Measurements from ENCODE around the gene CP. TPM values are rescaled to one million over a fixed set of nuclear protein-coding genes. Genes with fewer than 3 reads are reported as not detected.

CP gene
- total RNA-seq, 1 experiment from 2014 or later: 1.5 TPM

DNA sequence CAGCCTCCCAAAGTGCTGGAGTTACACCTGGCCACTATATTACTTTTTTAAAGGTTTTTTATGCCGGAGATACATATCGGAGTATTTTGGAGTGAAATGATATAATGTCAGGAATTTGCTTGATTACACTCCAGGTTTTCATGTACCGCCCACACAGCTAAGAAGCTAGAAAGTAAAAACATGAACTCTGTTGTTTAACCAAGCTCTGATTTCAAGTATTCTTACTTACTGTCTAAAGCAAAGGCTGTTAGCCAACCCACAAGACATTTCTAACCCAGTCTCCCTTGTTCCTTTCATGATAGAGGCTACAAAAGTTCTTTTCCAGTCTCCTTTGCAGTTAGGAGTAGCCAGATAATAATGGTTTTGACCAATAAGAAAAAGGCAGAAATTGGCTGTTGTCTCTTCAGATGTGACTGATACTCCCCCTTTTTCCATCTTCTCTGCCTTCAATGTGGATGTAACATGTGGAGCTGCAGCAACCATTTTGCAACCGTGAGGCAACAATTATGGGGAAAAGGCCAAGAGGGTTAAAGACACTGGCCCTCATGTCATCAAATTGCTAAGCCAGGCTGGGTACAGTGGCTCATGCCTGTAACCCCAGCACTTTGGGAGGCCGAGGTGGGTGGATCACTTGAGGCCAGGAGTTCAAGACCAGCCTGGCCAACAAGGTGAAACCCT is 6.1 kb upstream of the CP start:
- Mint-ChIP-seq H3K9me3 (peaks cover 10% of the 10 kb centered on the region), H3K27ac (no peak overlapping the region), H3K4me1 (peaks cover 29% of the 10 kb centered on the region), H3K4me3 (no peak overlapping the region), H3K36me3 (no peaks in the 10 kb centered on the region), H3K27me3 (ENCODE audit: low read depth) (no peaks in the 10 kb centered on the region)
- POLR2A ChIA-PET: no interaction called here
- ATAC-seq (no peak), DNase-seq (ENCODE audit: low spot score) (no peak)
- CTCF ChIA-PET: no interaction called here
- TF ChIP-seq ZNF416 (CRISPR knock-in tag; IDR thresholded peaks at IDR 0.05): no peak
- no peak for TF ChIP-seq RELA (CRISPR knock-in tag; IDR thresholded peaks at IDR 0.05; ENCODE audit: borderline replicate concordance)
- no peak for TF ChIP-seq ZNF671 (CRISPR knock-in tag; IDR thresholded peaks at IDR 0.05)
- TF ChIP-seq ESRRA (CRISPR knock-in tag; IDR thresholded peaks at IDR 0.05; ENCODE audit: borderline replicate concordance): no peak
- TF ChIP-seq, protein P1, sequence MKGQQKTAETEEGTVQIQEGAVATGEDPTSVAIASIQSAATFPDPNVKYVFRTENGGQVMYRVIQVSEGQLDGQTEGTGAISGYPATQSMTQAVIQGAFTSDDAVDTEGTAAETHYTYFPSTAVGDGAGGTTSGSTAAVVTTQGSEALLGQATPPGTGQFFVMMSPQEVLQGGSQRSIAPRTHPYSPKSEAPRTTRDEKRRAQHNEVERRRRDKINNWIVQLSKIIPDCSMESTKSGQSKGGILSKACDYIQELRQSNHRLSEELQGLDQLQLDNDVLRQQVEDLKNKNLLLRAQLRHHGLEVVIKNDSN (CRISPR knock-in tag; IDR thresholded peaks at IDR 0.05): no peak
- no peak for TF ChIP-seq TEAD1 (CRISPR knock-in tag; IDR thresholded peaks at IDR 0.05)
- TF ChIP-seq, protein P2, sequence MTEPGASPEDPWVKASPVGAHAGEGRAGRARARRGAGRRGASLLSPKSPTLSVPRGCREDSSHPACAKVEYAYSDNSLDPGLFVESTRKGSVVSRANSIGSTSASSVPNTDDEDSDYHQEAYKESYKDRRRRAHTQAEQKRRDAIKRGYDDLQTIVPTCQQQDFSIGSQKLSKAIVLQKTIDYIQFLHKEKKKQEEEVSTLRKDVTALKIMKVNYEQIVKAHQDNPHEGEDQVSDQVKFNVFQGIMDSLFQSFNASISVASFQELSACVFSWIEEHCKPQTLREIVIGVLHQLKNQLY (CRISPR knock-in tag; IDR thresholded peaks at IDR 0.05): no peak
- TF ChIP-seq, protein P3, sequence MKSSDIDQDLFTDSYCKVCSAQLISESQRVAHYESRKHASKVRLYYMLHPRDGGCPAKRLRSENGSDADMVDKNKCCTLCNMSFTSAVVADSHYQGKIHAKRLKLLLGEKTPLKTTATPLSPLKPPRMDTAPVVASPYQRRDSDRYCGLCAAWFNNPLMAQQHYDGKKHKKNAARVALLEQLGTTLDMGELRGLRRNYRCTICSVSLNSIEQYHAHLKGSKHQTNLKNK (CRISPR knock-in tag; IDR thresholded peaks at IDR 0.05): no peak
- TF ChIP-seq ZNF138 (CRISPR knock-in tag; conservative IDR thresholded peaks at IDR 0.05): no peak
- no peak for TF ChIP-seq TEAD4 (CRISPR knock-in tag; IDR thresholded peaks at IDR 0.05)
- TF ChIP-seq, protein P4, sequence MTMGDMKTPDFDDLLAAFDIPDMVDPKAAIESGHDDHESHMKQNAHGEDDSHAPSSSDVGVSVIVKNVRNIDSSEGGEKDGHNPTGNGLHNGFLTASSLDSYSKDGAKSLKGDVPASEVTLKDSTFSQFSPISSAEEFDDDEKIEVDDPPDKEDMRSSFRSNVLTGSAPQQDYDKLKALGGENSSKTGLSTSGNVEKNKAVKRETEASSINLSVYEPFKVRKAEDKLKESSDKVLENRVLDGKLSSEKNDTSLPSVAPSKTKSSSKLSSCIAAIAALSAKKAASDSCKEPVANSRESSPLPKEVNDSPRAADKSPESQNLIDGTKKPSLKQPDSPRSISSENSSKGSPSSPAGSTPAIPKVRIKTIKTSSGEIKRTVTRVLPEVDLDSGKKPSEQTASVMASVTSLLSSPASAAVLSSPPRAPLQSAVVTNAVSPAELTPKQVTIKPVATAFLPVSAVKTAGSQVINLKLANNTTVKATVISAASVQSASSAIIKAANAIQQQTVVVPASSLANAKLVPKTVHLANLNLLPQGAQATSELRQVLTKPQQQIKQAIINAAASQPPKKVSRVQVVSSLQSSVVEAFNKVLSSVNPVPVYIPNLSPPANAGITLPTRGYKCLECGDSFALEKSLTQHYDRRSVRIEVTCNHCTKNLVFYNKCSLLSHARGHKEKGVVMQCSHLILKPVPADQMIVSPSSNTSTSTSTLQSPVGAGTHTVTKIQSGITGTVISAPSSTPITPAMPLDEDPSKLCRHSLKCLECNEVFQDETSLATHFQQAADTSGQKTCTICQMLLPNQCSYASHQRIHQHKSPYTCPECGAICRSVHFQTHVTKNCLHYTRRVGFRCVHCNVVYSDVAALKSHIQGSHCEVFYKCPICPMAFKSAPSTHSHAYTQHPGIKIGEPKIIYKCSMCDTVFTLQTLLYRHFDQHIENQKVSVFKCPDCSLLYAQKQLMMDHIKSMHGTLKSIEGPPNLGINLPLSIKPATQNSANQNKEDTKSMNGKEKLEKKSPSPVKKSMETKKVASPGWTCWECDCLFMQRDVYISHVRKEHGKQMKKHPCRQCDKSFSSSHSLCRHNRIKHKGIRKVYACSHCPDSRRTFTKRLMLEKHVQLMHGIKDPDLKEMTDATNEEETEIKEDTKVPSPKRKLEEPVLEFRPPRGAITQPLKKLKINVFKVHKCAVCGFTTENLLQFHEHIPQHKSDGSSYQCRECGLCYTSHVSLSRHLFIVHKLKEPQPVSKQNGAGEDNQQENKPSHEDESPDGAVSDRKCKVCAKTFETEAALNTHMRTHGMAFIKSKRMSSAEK (CRISPR knock-in tag; IDR thresholded peaks at IDR 0.05; ENCODE audit: borderline replicate concordance): no peak
- TF ChIP-seq SOX15 (CRISPR knock-in tag; IDR thresholded peaks at IDR 0.05): no peak
- TF ChIP-seq, protein P5, sequence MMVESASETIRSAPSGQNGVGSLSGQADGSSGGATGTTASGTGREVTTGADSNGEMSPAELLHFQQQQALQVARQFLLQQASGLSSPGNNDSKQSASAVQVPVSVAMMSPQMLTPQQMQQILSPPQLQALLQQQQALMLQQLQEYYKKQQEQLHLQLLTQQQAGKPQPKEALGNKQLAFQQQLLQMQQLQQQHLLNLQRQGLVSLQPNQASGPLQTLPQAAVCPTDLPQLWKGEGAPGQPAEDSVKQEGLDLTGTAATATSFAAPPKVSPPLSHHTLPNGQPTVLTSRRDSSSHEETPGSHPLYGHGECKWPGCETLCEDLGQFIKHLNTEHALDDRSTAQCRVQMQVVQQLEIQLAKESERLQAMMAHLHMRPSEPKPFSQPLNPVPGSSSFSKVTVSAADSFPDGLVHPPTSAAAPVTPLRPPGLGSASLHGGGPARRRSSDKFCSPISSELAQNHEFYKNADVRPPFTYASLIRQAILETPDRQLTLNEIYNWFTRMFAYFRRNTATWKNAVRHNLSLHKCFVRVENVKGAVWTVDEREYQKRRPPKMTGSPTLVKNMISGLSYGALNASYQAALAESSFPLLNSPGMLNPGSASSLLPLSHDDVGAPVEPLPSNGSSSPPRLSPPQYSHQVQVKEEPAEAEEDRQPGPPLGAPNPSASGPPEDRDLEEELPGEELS (CRISPR knock-in tag; IDR thresholded peaks at IDR 0.05): no peak
- TF ChIP-seq JAZF1 (CRISPR knock-in tag; IDR thresholded peaks at IDR 0.05): no peak

DNA sequence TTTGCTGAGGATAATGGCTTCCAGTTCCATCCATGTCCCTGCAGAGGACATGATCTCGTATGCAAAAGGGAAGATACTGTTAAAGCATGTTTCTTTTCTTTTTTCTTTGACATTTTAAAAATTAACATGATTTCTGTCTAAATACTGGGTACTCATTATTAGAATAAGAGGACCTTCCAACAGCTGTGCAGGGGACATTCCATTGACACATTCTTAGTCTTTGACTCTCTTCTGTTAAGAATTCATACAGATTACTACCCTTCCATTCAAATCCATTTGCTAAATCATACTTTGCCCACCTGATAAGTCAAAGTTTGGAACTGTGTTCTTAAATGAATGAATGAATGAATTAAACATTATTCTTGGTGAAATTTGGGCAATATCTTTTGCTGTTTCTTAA is 5.1 kb upstream of the CP start:
- DNase-seq (ENCODE audit: low spot score): no peak
- H3K4me1 Mint-ChIP-seq: peaks cover 28% of the 10 kb centered on the region
- POLR2A ChIA-PET: no interaction called here
- H3K9me3 Mint-ChIP-seq: peaks cover 8% of the 10 kb centered on the region
- no peak overlapping the region for H3K27ac Mint-ChIP-seq
- no peaks in the 10 kb centered on the region for H3K36me3 Mint-ChIP-seq
- no peak for ATAC-seq
- H3K27me3 Mint-ChIP-seq (ENCODE audit: low read depth): no peaks in the 10 kb centered on the region
- no peak overlapping the region for H3K4me3 Mint-ChIP-seq
- CTCF ChIA-PET: no interaction called here
- TF ChIP-seq, protein P2 (CRISPR knock-in tag; IDR thresholded peaks at IDR 0.05): no peak
- TF ChIP-seq, protein P6, sequence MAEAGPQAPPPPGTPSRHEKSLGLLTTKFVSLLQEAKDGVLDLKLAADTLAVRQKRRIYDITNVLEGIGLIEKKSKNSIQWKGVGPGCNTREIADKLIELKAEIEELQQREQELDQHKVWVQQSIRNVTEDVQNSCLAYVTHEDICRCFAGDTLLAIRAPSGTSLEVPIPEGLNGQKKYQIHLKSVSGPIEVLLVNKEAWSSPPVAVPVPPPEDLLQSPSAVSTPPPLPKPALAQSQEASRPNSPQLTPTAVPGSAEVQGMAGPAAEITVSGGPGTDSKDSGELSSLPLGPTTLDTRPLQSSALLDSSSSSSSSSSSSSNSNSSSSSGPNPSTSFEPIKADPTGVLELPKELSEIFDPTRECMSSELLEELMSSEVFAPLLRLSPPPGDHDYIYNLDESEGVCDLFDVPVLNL (CRISPR knock-in tag; IDR thresholded peaks at IDR 0.05; ENCODE audit: borderline replicate concordance, low read depth): no peak
- no peak for TF ChIP-seq ZNF219 (CRISPR knock-in tag; IDR thresholded peaks at IDR 0.05; ENCODE audit: borderline replicate concordance)
- TF ChIP-seq, protein P7, sequence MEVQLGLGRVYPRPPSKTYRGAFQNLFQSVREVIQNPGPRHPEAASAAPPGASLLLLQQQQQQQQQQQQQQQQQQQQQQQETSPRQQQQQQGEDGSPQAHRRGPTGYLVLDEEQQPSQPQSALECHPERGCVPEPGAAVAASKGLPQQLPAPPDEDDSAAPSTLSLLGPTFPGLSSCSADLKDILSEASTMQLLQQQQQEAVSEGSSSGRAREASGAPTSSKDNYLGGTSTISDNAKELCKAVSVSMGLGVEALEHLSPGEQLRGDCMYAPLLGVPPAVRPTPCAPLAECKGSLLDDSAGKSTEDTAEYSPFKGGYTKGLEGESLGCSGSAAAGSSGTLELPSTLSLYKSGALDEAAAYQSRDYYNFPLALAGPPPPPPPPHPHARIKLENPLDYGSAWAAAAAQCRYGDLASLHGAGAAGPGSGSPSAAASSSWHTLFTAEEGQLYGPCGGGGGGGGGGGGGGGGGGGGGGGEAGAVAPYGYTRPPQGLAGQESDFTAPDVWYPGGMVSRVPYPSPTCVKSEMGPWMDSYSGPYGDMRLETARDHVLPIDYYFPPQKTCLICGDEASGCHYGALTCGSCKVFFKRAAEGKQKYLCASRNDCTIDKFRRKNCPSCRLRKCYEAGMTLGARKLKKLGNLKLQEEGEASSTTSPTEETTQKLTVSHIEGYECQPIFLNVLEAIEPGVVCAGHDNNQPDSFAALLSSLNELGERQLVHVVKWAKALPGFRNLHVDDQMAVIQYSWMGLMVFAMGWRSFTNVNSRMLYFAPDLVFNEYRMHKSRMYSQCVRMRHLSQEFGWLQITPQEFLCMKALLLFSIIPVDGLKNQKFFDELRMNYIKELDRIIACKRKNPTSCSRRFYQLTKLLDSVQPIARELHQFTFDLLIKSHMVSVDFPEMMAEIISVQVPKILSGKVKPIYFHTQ (CRISPR knock-in tag; IDR thresholded peaks at IDR 0.05): no peak
- no peak for TF ChIP-seq NR3C1 (CRISPR knock-in tag; conservative IDR thresholded peaks at IDR 0.05; ENCODE audit: low read depth)
- TF ChIP-seq NFYB (CRISPR knock-in tag; conservative IDR thresholded peaks at IDR 0.05; ENCODE audit: low read depth): no peak
- TF ChIP-seq, protein P8, sequence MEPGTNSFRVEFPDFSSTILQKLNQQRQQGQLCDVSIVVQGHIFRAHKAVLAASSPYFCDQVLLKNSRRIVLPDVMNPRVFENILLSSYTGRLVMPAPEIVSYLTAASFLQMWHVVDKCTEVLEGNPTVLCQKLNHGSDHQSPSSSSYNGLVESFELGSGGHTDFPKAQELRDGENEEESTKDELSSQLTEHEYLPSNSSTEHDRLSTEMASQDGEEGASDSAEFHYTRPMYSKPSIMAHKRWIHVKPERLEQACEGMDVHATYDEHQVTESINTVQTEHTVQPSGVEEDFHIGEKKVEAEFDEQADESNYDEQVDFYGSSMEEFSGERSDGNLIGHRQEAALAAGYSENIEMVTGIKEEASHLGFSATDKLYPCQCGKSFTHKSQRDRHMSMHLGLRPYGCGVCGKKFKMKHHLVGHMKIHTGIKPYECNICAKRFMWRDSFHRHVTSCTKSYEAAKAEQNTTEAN (CRISPR knock-in tag; IDR thresholded peaks at IDR 0.05): no peak

Measured in WTC11 (cell line).